HG03066 (cell line): ENCODE measurements around the gene OFD1.
"Not testable (repeated sequence)": the region's sequence is repeated elsewhere in the genome, so short reads cannot be mapped to it uniquely, and the experiment has no call there.

Source experiments
- ATAC-seq: cut with Tn5 transposase; IDR thresholded peaks from one replicate; pipeline ENCODE4 v1.9.1; 2021; ENCODE audit warnings: low read depth; ENCODE audit not compliant: unreplicated experiment

Gene OFD1

GRCh38 chrX:13702111-13702789 is 32.3 kb upstream of the OFD1 start:
- no peak for ATAC-seq

DNA sequence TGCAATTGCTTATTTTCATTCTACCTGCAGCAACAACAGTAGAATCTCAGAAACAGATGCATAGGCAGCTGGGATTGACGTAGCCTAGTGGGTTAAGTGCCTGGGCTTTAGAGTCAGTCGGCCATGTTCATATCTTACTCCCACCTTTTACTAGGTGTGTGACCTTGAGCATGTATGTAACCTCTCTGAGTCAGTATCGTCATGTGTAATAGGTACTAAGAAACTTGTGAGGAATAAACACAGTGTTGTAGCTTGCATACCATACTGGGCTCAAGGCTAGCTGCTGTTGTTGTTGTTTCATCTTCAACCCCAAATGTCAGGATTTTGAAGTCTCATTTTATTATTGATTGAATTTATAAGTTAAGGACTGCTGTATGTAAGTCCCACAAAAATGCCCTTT is 31.4 kb upstream of the OFD1 start:
- no peak for ATAC-seq

GRCh38 chrX:13703589-13703988 is 31.0 kb upstream of the OFD1 start:
- ATAC-seq, result no peak

DNA sequence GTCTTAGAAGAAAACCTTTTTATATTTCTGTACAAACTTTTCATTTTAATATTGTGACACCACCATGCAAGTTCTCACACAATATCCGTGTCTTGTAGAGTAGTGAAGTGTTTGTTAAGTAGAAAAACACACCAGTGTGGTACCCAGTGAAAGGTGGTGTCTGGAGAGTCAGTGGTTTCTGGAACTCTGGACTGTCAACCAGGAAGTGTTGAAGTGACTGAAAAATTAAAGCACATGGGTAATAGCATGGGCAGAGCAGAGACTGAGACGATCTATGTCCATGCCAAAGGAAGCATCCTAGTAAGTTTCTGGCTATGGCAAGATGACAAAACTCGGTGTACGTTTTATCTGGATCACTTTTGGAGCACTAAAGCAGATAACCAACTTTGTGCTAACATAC is 23.4 kb upstream of the OFD1 start:
- no peak for ATAC-seq

DNA sequence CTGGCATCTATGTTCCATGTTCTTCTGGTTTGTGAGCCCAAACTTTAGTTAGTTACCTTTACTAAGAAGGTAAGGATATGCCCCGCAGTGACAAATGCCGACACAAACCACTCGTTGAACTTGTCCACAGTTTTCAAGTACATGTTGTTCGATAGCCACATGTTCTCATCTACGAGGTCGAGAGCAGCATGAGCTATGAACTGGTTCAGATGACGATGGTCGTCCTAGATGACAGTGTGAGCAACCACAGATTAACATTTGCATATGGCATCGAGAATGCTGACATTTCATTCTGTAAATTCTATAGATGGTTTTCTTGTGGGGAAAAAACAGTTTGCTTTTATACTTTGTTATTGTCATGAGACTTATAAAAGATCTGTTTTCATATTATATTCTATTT is 18.1 kb upstream of the OFD1 start:
- no peak for ATAC-seq

GRCh38 chrX:13716905-13717304 is 17.6 kb upstream of the OFD1 start:
- ATAC-seq, result no peak

DNA sequence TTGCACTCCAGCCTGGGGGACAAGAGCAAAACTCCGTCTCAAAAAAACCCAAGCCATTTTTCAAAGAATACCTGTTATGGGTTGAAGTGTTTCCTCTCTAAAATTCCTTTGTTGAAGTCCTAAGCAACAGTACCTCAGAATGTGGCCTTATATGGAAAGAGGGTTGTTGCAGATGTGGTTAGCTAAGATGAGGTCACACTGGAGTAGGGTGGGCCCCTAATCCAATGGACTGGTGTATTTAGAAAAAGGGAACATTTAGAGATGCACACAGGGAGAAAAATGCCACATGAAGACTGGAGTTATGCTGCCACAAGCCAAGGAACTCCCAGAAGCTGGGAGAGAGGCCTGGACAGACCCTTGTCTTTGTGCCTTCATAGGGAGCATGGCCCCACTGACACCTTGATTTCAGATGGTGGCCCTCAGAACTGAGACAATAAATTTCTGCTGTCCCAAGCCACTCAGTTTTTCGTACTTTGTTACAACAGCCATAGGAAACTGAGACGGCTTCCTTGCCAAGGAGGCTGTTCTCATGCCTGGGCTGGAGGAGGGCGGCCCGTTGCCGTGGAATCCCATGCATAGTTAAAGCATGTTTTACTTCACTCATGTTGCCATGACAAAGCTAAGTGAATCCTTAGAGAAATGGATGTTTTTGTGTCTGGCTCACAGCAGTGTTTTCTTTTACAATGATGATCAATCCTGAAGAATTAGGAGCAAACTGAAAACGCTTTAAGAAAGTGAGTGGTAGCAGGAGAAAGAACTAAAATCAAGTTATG is 16.7 kb upstream of the OFD1 start:
- no peak for ATAC-seq

- no peak for ATAC-seq
Measured at GRCh38 chrX:13719192-13719856, 15.2 kb upstream of the OFD1 start.

- no peak for ATAC-seq
Measured at GRCh38 chrX:13721371-13721770, 13.2 kb upstream of the OFD1 start.

DNA sequence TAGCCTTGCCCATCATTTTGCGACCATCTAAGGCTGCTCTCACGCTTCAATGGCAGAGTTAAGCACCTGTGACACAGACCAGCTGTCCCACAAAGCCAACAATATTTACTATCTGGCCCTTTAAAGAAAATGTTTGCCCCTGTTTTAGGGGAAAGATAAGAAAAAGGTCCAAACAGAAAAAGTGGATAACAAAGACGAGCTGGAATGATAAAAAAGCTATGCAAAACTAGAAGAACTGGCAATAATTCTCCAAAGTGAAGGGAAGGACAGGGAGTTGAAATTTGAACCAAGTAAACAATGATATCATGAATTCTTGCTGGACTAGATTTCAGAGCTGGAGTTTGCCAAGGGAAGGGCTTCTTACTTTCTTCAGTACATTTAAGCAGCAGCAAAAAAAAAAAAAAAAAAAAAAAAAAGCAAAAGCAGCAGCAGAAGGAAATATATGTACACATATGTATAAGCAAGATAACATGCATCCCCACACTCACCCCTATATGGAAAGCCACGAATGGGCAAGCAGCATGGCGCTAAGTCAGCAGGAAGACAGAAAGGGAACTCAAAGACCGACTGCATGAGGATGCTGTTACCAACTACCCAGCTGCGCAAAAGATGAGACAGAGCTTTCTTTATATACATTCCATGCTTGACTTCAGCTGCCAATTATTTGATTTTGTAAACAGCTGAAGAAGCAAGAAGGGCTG is 12.6 kb upstream of the OFD1 start:
- no peak for ATAC-seq

GRCh38 chrX:13724878-13725277 is 9.7 kb upstream of the OFD1 start:
- not testable (repeated sequence) for ATAC-seq

DNA sequence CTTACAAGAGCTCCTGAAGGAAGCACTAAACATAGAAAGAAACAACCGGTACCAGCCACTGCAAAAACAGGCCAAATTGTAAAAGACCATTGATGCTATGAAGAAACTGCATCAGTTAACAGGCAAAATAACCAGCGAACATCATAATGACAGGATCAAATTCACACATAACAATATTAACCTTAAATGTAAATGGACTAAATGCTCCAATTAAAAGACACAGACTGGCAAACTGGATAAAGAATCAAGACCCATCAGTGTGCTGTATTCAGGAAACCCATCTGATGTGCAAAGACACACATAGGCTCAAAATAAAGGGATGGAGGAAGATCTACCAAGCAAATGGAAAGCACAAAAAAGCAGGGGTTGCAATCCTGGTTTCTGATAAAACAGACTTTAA is 8.0 kb upstream of the OFD1 start:
- not testable (repeated sequence) for ATAC-seq

- not testable (repeated sequence) for ATAC-seq
Measured at GRCh38 chrX:13730523-13730922, 4.0 kb upstream of the OFD1 start.

DNA sequence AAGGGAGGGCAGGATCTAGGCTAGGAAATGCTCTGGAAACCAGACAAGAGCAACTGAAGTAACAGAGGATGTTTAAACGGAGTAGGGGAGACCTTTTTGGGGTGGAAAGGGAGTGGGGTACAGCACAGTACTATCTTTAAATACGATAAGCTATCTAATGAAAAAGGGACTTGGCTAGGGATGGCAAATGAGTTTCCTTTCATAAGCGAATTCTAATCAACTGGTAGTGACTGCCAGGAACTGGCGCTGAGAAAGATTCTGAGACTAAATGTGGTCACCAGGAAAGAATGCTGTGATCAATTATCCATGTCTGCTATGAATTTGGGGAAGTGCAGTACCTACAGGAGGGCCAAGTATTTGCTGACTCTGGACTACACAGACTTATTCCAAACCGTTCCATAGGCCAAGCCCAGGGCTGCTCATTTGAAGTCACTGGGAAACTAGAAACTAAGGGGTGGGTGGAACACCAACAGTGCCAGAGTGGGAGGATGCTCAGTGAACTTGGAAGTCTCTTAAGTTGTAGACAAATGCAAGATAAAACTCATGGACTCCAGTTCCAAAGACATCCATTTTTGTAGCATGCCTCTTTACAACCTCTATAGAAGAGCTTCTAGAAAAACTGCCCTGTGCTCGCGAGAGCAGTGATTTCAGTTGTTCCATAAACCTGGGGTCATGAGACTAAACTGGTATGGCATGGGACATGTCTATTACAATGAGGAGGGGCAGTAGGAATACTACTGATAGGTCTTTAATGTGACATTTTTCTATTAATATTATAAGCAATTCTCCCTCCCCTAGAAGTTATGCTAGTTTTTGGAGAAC is 2.1 kb upstream of the OFD1 start:
- no peak for ATAC-seq

GRCh38 chrX:13733506-13733905 is 1.0 kb upstream of the OFD1 start:
- no peak for ATAC-seq

DNA sequence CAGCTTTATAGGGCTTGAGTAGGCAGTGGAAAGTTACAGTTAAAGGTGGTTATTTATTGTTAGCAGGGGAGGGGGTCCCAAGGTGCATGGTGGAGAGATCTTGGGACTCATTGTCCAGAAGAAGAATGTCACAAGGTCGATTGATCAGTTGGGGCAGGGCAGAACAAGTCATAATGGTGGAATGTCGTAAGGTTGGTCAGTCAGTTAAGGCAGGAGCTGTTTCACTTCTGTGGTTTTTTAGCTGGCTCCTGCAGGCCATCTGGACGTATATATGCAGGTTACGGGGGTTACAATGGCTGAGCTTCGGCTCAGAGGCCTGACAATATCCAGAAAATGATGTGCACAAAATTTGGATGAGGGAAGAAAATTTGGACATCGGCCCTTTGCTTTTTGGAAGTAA is 7.1 kb downstream of the OFD1 start:
- no peak for ATAC-seq

GRCh38 chrX:13742397-13743176 is 8.0 kb downstream of the OFD1 start:
- ATAC-seq, result peak; percentile 91

- no peak for ATAC-seq
Measured at GRCh38 chrX:13747836-13748235, 13.3 kb downstream of the OFD1 start.

- ATAC-seq, result no peak
Measured at GRCh38 chrX:13748486-13748885, 13.9 kb downstream of the OFD1 start.

GRCh38 chrX:13750204-13750603 is 15.7 kb downstream of the OFD1 start:
- no peak for ATAC-seq
